ENCODE data around the gene PRKAR1B. TPM values are rescaled to one million over a fixed set of nuclear protein-coding genes. Genes with fewer than 3 reads are reported as not detected.

Gene PRKAR1B
- total RNA-seq, 4 donors from 2014 or later, result 7.3 to 15.6 (median 12.3) TPM

GRCh38 chr7:738723-739454 lies 11.8 kb upstream of the PRKAR1B start:
- Histone ChIP-seq H3K9me3 (no peaks in the 10 kb centered on the region), H3K4me3 (replicated peaks in 1 of 3) (no peak overlapping the region), H3K27me3 (no peaks in the 10 kb centered on the region), H3K4me1 (peaks cover 0 to 3% of the 10 kb centered on the region in 2 donors), H3K27ac (no peak overlapping the region), H3K36me3 (peaks cover 6 to 22% of the 10 kb centered on the region in 2 donors)
- no peak for DNase-seq
- TF ChIP-seq POLR2A (IDR thresholded peaks at IDR 0.05), result no peak
- no peak for TF ChIP-seq CTCF (IDR thresholded peaks at IDR 0.05)
- intact Hi-C loops (cut with DNase I), result no loop called here
- WGBS, 2 donors, result 85 to 89% methylated on average over 19 to 22 of the region's 24 CpGs

DNA sequence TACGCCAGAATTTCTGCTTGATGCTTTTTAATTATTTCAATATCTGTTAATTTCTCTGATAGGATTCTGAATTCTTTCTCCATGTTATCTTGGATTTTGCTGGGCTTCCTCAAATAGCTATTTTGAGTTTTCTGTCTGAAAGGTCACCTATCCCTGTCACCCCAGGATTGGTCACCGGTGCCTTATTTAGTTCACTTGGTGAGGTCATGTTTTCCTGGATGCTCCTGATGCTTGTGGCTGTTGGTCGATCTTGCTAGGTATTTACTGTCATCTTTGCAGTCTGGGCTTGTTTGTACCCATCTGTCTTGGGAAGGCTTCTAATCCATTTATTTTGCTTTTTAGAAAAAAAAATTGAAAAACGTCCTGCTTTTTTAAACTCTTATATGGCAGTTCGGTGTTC lies 11.2 kb upstream of the PRKAR1B start:
- DNase-seq, result no peak
- H3K4me3 ChIP-seq (replicated peaks in 1 of 3), result no peak overlapping the region
- H3K27ac ChIP-seq, result no peak overlapping the region
- intact Hi-C loops (cut with DNase I), result no loop called here
- no peaks in the 10 kb centered on the region for H3K9me3 ChIP-seq
- H3K4me1 ChIP-seq, result peaks cover 0 to 3% of the 10 kb centered on the region in 2 donors
- WGBS, 2 donors, result 85 to 93% methylated on average over 5 of the region's 5 CpGs
- H3K27me3 ChIP-seq, result no peaks in the 10 kb centered on the region
- no peak for TF ChIP-seq CTCF (IDR thresholded peaks at IDR 0.05)
- no peak for TF ChIP-seq POLR2A (IDR thresholded peaks at IDR 0.05)
- peaks cover 6 to 22% of the 10 kb centered on the region in 2 donors for H3K36me3 ChIP-seq

- Histone ChIP-seq H3K27me3 (no peaks in the 10 kb centered on the region), H3K9me3 (no peaks in the 10 kb centered on the region), H3K27ac (no peak overlapping the region), H3K36me3 (peaks cover 4 to 9% of the 10 kb centered on the region in 2 donors), H3K4me3 (replicated peaks in 1 of 3) (no peak overlapping the region), H3K4me1 (peaks cover 0 to 3% of the 10 kb centered on the region in 2 donors)
- intact Hi-C loops (cut with DNase I), result no loop called here
- TF ChIP-seq POLR2A (IDR thresholded peaks at IDR 0.05), result no peak
- TF ChIP-seq CTCF (IDR thresholded peaks at IDR 0.05), result no peak
- 94 to 97% methylated on average over 11 of the region's 11 CpGs for WGBS, 2 donors
- DNase-seq, result no peak
Measured at GRCh38 chr7:734808-735207, 7.7 kb upstream of the PRKAR1B start.

DNA sequence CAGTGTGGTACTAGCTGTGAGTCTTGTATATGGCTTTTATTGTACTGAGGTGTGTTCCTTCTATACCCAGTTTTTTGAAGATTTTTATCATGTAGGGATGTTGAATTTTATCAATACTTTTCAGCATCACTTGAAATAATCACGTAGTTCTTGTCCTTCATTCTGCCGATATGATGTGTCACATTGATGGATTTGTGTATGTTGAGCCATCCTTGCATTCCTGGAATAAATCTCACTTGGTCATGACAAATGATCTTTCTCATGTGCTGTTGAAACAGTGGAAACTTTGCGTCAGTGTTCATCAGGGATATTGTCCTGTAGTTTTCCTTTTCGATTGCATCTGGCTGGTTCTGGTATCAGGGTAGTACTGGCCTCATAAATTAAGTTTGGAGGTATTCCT lies 7.1 kb upstream of the PRKAR1B start:
- intact Hi-C loops (cut with DNase I), result no loop called here
- no peak overlapping the region for H3K4me3 ChIP-seq (replicated peaks in 1 of 3)
- H3K36me3 ChIP-seq, result peaks cover 4 to 10% of the 10 kb centered on the region in 2 donors
- no peak overlapping the region for H3K27ac ChIP-seq
- H3K4me1 ChIP-seq, result peaks cover 0 to 3% of the 10 kb centered on the region in 2 donors
- WGBS, 2 donors, result 97% methylated on average over 4 of the region's 4 CpGs
- H3K27me3 ChIP-seq, result no peaks in the 10 kb centered on the region
- TF ChIP-seq CTCF (IDR thresholded peaks at IDR 0.05), result no peak
- no peak for TF ChIP-seq POLR2A (IDR thresholded peaks at IDR 0.05)
- no peak for DNase-seq
- no peaks in the 10 kb centered on the region for H3K9me3 ChIP-seq

DNA sequence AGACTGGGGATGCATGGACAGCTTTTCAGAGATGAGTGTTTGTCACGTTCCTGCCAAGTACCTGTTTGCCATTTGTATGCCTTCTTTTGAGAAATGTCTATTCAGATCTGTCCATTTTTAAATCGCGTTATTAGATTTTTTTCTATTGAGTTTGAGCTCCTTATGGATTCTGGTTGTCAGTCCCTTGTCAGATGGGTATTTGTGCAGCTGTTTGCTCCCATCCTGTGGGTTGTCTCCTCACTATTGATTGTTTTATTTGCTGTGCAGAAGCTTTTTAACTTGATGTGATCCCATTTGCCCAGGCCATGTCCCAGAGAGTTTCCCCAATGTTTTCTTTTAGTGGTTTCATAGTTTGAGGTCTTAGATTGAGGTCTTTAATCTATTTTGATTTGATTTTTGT lies 5.5 kb upstream of the PRKAR1B start:
- Histone ChIP-seq H3K27ac (no peak overlapping the region), H3K27me3 (no peaks in the 10 kb centered on the region), H3K36me3 (peaks cover 4 to 10% of the 10 kb centered on the region in 2 donors), H3K9me3 (no peaks in the 10 kb centered on the region), H3K4me1 (peaks cover 7 to 8% of the 10 kb centered on the region in 2 donors), H3K4me3 (replicated peaks in 1 of 3) (no peak overlapping the region)
- WGBS, 2 donors, result 90 to 93% methylated on average over 3 of the region's 3 CpGs
- TF ChIP-seq POLR2A (IDR thresholded peaks at IDR 0.05) (no peak), CTCF (IDR thresholded peaks at IDR 0.05) (no peak)
- intact Hi-C loops (cut with DNase I), result no loop called here
- no peak for DNase-seq

All from thyroid gland (tissue), 4 donors.